Liver (tissue), 9 donors: ENCODE measurements around the gene PSENEN. TPM values are rescaled to one million over a fixed set of nuclear protein-coding genes. Genes with fewer than 3 reads are reported as not detected.

ENCODE experiments used
- DNase-seq: peaks from one replicate; pipeline ENCODE4 v3.0.0-alpha.2; 2017; ENCODE audit warnings: low spot score
- H3K27ac ChIP-seq, 2 donors: one replicate each; pipeline ENCODE4 v1.7.0; 2013; ENCODE audit warnings: inconsistent platforms in 2 of 2, low read length in 2 of 2, control low read depth in 1 of 2, low read depth in 1 of 2, mild to moderate bottlenecking in 1 of 2
- H3K27me3 ChIP-seq, 4 donors: one replicate each; pipeline versions ENCODE4 v1.6.1 to v1.7.0; 2013; ENCODE audit warnings: low read length in 3 of 4, inconsistent platforms in 1 of 4, mild to moderate bottlenecking in 1 of 4, moderate library complexity in 1 of 4; ENCODE audit not compliant: control insufficient read depth in 4 of 4, insufficient read depth in 4 of 4
- H3K36me3 ChIP-seq, 4 donors: one replicate each; pipeline versions ENCODE4 v1.6.1 to v1.7.0; 2013; ENCODE audit warnings: low read length in 3 of 4, mild to moderate bottlenecking in 3 of 4, low read depth in 1 of 4, moderate library complexity in 1 of 4; ENCODE audit not compliant: control insufficient read depth in 4 of 4, insufficient read depth in 3 of 4
- H3K4me1 ChIP-seq, 4 donors: one replicate each; pipeline versions ENCODE4 v1.6.1 to v1.7.0; 2013; ENCODE audit warnings: low read length in 3 of 4, mild to moderate bottlenecking in 3 of 4, moderate library complexity in 1 of 4; ENCODE audit not compliant: control insufficient read depth in 4 of 4, insufficient read depth in 4 of 4
- H3K4me3 ChIP-seq, 3 donors: one replicate each; pipeline versions ENCODE4 v1.6.1 to v1.7.0; 2013; ENCODE audit warnings: low read length in 3 of 3, control low read depth in 1 of 3, low read depth in 1 of 3, mild to moderate bottlenecking in 1 of 3
- H3K9ac ChIP-seq, 2 donors: one replicate each; pipeline ENCODE4 v1.7.0; 2013; ENCODE audit warnings: low read length in 2 of 2, mild to moderate bottlenecking in 2 of 2, moderate library complexity in 2 of 2, control low read depth in 1 of 2, low read depth in 1 of 2
- H3K9me3 ChIP-seq, 4 donors: one replicate each; pipeline versions ENCODE4 v1.6.1 to v1.7.0; 2013; ENCODE audit warnings: low read length in 3 of 4; ENCODE audit not compliant: control insufficient read depth in 4 of 4
- ATF3 ChIP-seq: IDR thresholded peaks from 2 replicates; pipeline ENCODE4 v1.6.1; 2016; ENCODE audit warnings: antibody characterized with exemption
- CTCF ChIP-seq: fragments of 150-350 bp; IDR thresholded peaks from 2 replicates; pipeline ENCODE4 v1.5.1; 2017; ENCODE audit warnings: improper control_type of control experiment, low read depth, low read length; ENCODE audit not compliant: missing input control
- EGR1 ChIP-seq, 2 donors: IDR thresholded peaks; 2 replicates each; pipeline ENCODE4 v1.6.1; 2016 to 2018; ENCODE audit warnings: antibody characterized with exemption in 2 of 2, low read depth in 2 of 2
- FOXA1 ChIP-seq: IDR thresholded peaks from 2 replicates; pipeline ENCODE4 v1.6.1; 2016; ENCODE audit warnings: antibody characterized with exemption
- GABPA ChIP-seq, 2 donors: IDR thresholded peaks in 1 of 2; conservative IDR thresholded peaks in 1 of 2; 2 replicates each; pipeline ENCODE4 v1.6.1; 2016; ENCODE audit warnings: antibody characterized with exemption in 2 of 2, mild to moderate bottlenecking in 1 of 2, moderate library complexity in 1 of 2
- HNF4A ChIP-seq, 2 donors: conservative IDR thresholded peaks; 2 replicates each; pipeline ENCODE4 v1.6.1; 2016; ENCODE audit warnings: antibody characterized with exemption in 2 of 2, mild to moderate bottlenecking in 2 of 2
- HNF4G ChIP-seq: IDR thresholded peaks from 2 replicates; pipeline ENCODE4 v1.6.1; 2016; ENCODE audit warnings: antibody characterized with exemption
- JUND ChIP-seq, 2 donors: IDR thresholded peaks; 2 replicates each; pipeline ENCODE4 v1.6.1; 2016; ENCODE audit warnings: antibody characterized with exemption in 2 of 2
- MAX ChIP-seq: IDR thresholded peaks from 2 replicates; pipeline ENCODE4 v1.6.1; 2016; ENCODE audit warnings: antibody characterized with exemption
- NR2F2 ChIP-seq: IDR thresholded peaks from 2 replicates; pipeline ENCODE4 v1.6.1; 2016; ENCODE audit warnings: antibody characterized with exemption
- RAD21 ChIP-seq, 2 donors: IDR thresholded peaks; 2 replicates each; pipeline ENCODE4 v1.6.1; 2016; ENCODE audit warnings: antibody characterized with exemption in 2 of 2, mild to moderate bottlenecking in 2 of 2
- REST ChIP-seq: IDR thresholded peaks from 2 replicates; pipeline ENCODE4 v1.6.1; 2016; ENCODE audit warnings: antibody characterized with exemption, mild to moderate bottlenecking
- RXRA ChIP-seq, 2 donors: IDR thresholded peaks; 2 replicates each; pipeline ENCODE4 v1.6.1; 2017 to 2018; ENCODE audit warnings: antibody characterized with exemption in 2 of 2, mild to moderate bottlenecking in 1 of 2
- SP1 ChIP-seq: IDR thresholded peaks from 2 replicates; pipeline ENCODE4 v1.6.1; 2018; ENCODE audit warnings: antibody characterized with exemption, mild to moderate bottlenecking
- TAF1 ChIP-seq: conservative IDR thresholded peaks from 2 replicates; pipeline ENCODE4 v1.6.1; 2016; ENCODE audit warnings: antibody characterized with exemption, mild to moderate bottlenecking
- WGBS: extraction: QIAGEN DNeasy Blood & Tissue Kit; methylation state at CpG from one replicate; pipeline ENCODE4 v1.1.7; 2013; 5-methylcytosine and 5-hydroxymethylcytosine counted together
- polyA plus RNA-seq, 2 donors: library from polyadenylated mRNA; stranded (reverse) in 1 of 2; unstranded in 1 of 2; fragments of 200-250 nt in 1 of 2; fragments of >200 nt in 1 of 2; fragmentation: Nextera tagmentation in 1 of 2; extraction: Ambion mirVana in 1 of 2; gene quantifications; one replicate each; pipeline versions ENCODE4 v1.2.1 to v1.2.3, GENCODE V29; 2013 to 2015
- total RNA-seq, 2 donors: library from RNA; depleted of rRNA; stranded (reverse); fragments of >200 nt; gene quantifications; one replicate each; pipeline ENCODE4 v1.2.3, GENCODE V29; 2014
- donor health status: healthy.
- donor health status: healthy.
- donor health status: healthy.
- donor health status: healthy.
- donor health status: healthy.

Gene PSENEN
- total and polyA plus RNA-seq, 4 donors, result 7.4 to 58.1 (median 20.7) TPM

DNA sequence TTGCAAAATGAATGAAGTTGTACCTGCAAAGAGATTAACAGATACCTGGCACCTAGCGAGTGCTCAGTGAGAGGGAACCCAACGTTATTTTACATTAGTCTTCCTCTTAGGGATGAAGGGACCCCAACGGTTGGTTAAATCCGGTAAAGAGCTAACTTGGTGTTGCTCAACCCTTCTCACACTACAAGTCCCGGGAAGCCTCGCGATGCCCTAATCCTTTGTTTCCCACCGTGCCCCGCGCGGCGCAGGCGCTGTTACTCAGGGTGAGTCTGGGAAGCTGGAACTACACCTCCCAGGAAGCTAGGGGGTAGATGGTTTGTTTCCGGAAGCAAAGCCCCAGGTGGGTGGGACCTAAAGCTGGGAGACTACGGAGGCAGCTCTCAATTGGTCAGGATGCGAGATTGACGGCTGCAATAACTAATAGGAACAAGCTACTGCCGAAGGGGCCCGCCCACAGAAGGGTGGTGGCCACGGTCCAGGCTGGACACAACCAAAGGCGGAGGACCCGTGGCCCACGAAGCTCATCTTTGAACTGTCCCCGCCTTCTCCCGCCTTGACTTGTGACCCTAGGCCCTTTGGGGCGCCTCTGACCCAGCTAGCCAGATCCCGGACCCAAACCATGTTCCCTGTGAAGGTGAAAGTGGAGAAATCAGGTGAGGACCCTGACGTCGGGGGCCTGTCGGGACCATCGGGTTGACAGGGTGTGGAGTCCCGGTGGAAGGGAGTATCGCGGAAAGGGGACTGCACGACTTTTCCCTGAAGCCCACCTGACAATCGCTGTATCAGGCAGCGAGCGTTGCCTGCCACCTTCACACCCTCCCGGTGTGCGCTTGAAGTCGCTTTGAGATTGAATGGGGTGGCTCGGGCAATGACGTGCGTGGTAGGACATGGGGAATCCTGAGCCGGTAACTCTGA, 2.9 kb downstream of the PSENEN start, which contains the start of gene LIN37 (continued):
- TF ChIP-seq CTCF (peak; percentile 40), HNF4A (conservative IDR thresholded peaks at IDR 0.05) (peak; percentile 50 to 73), FOXA1 (no peak), EGR1 (IDR thresholded peaks at IDR 0.05; ENCODE audit: low read depth in 2 of 2) (peak in 1 of 2 donors; percentile 55), GABPA (IDR thresholded peaks at IDR 0.05 in 1 of 2, conservative IDR thresholded peaks at IDR 0.05 in 1 of 2) (peak; percentile 86 to 97), SP1 (peak; percentile 98), TAF1 (no peak)

- no peak for DNase-seq
- 84% methylated on average over 5 of the region's 5 CpGs for WGBS
These were observed 4.7 kb downstream of the PSENEN start for GRCh38 chr19:35750167-35750566.

More at GRCh38 chr19:35750167-35750566, 4.7 kb downstream of the PSENEN start:
- TF ChIP-seq ATF3 (no peak), TAF1 (no peak), CTCF (no peak), FOXA1 (no peak), NR2F2 (no peak), SP1 (no peak), REST (no peak), EGR1 (IDR thresholded peaks at IDR 0.05; ENCODE audit: low read depth in 2 of 2) (no peak), RXRA (IDR thresholded peaks at IDR 0.05) (no peak), MAX (no peak), JUND (IDR thresholded peaks at IDR 0.05) (no peak), RAD21 (IDR thresholded peaks at IDR 0.05) (no peak), HNF4G (no peak), GABPA (IDR thresholded peaks at IDR 0.05 in 1 of 2, conservative IDR thresholded peaks at IDR 0.05 in 1 of 2) (no peak), HNF4A (conservative IDR thresholded peaks at IDR 0.05) (no peak)
- no peak overlapping the region for H3K27ac ChIP-seq
- H3K9me3 ChIP-seq, result no peaks in the 10 kb centered on the region
- peaks cover 0 to 20% (median 10%) of the 10 kb centered on the region in 4 donors for H3K36me3 ChIP-seq
- H3K4me1 ChIP-seq, result peaks cover 0 to 23% (median 18%) of the 10 kb centered on the region in 4 donors
- H3K4me3 ChIP-seq, result no peak overlapping the region
- H3K27me3 ChIP-seq, result no peaks in the 10 kb centered on the region
- no peak overlapping the region for H3K9ac ChIP-seq
